Kidney (tissue), 14 donors: ENCODE results near the gene ZMAT3. TPM values are rescaled to one million over a fixed set of nuclear protein-coding genes. Genes with fewer than 3 reads are reported as not detected.

Experiments
- DNase-seq, 5 donors: peaks; one replicate each; pipeline ENCODE4 v3.0.0-alpha.2; 2013 to 2020
- FAIRE-seq: peaks from 2 replicates; lab custom pipeline; 2012; peaks lifted over from hg19 to GRCh38; lab: Jason Lieb, UNC
- H3K27ac ChIP-seq, 2 donors: one replicate each; pipeline ENCODE4 v1.7.0; 2013; ENCODE audit warnings: low read depth in 2 of 2, low read length in 2 of 2, inconsistent platforms in 1 of 2
- H3K27me3 ChIP-seq: one replicate; pipeline ENCODE4 v1.7.1; 2013; ENCODE audit warnings: low read length, inconsistent platforms; ENCODE audit not compliant: control insufficient read depth, insufficient read depth
- H3K36me3 ChIP-seq, 3 donors: one replicate each; pipeline versions ENCODE4 v1.7.0 to v1.7.1; 2013; ENCODE audit warnings: low read length in 3 of 3, control low read depth in 1 of 3, inconsistent platforms in 1 of 3; ENCODE audit not compliant: insufficient read depth in 3 of 3, control insufficient read depth in 2 of 3
- H3K4me1 ChIP-seq, 3 donors: one replicate each; pipeline versions ENCODE4 v1.7.0 to v1.7.1; 2013; ENCODE audit warnings: low read length in 3 of 3, inconsistent platforms in 1 of 3, low read depth in 1 of 3; ENCODE audit not compliant: control insufficient read depth in 2 of 3, insufficient read depth in 2 of 3
- H3K4me3 ChIP-seq, 3 donors: one replicate each; pipeline versions ENCODE4 v1.7.0 to v1.8.1; 2013; ENCODE audit warnings: low read length in 3 of 3, control low read depth in 1 of 3, inconsistent platforms in 1 of 3
- H3K9ac ChIP-seq, 3 donors: one replicate each; pipeline versions ENCODE4 v1.7.0 to v1.7.1; 2013; ENCODE audit warnings: low read length in 3 of 3, control low read depth in 1 of 3, inconsistent platforms in 1 of 3
- H3K9me3 ChIP-seq, 3 donors: one replicate each; pipeline versions ENCODE4 v1.7.0 to v1.7.1; 2013; ENCODE audit warnings: low read length in 3 of 3, control low read depth in 1 of 3, inconsistent platforms in 1 of 3; ENCODE audit not compliant: control insufficient read depth in 2 of 3, insufficient read depth in 1 of 3
- CTCF ChIP-seq: IDR thresholded peaks from 3 replicates; pipeline ENCODE4 v1.5.1; 2012; ENCODE audit warnings: mild to moderate bottlenecking, moderate library complexity, borderline replicate concordance; ENCODE audit not compliant: insufficient read depth; ENCODE audit errors: extremely low read depth
- intact Hi-C: fragments of 100-400 bp; cut with DNase I; formaldehyde crosslinking; loops from one replicate; pipeline ENCODE4 v1.11.1; 2022
- polyA plus RNA-seq: library from polyadenylated mRNA; stranded (reverse); fragments of 350-450 nt; fragmentation: Illumina TruSeq; extraction: RNeasy Lipid Tissue Mini Kit (QIAGEN cat#74804); gene quantifications from one replicate; pipeline ENCODE4 v1.2.3, GENCODE V29; 2014; ENCODE audit warnings: low read depth, low replicate concordance; ENCODE audit not compliant: insufficient read depth
- total RNA-seq: library from RNA; stranded (reverse); fragmentation: NEBNext Ultra II Directional; extraction: Animal tissue kit (Norgen Biotek cat#: 25700); gene quantifications from one replicate; pipeline ENCODE4 v1.2.1, GENCODE V29; 2021
- donor health status: control.
- donor health status: control.
- donor health status: control.
- donor health status: control.
- donor health status: control.
- donor health status: DM: yes; HTN: yes; CAD: no.
- donor health status: Normal renal cell carcinoma (clear cell type).

ZMAT3 gene
- total and polyA plus RNA-seq, 2 donors from 2014 or later, result 4.2 to 26.1 TPM

- H3K9ac ChIP-seq, result no peak overlapping the region
- TF ChIP-seq CTCF, result no peak
- FAIRE-seq, result no peak
- no peak overlapping the region for H3K4me3 ChIP-seq
- intact Hi-C loops, result no loop called here
- no peaks in the 10 kb centered on the region for H3K27me3 ChIP-seq
- H3K9me3 ChIP-seq, result no peaks in the 10 kb centered on the region
- no peaks in the 10 kb centered on the region for H3K4me1 ChIP-seq
- no peak overlapping the region for H3K27ac ChIP-seq
- no peaks in the 10 kb centered on the region for H3K36me3 ChIP-seq
- DNase-seq, result no peak
These were observed 4.8 kb upstream of the ZMAT3 start for GRCh38 chr3:179076243-179077027.

GRCh38 chr3:179074656-179075055 lies 3.0 kb upstream of the ZMAT3 start:
- DNase-seq, result no peak
- no peak for TF ChIP-seq CTCF
- H3K4me3 ChIP-seq, result no peak overlapping the region
- no peak overlapping the region for H3K9ac ChIP-seq
- no peaks in the 10 kb centered on the region for H3K36me3 ChIP-seq
- no peak for FAIRE-seq
- H3K27me3 ChIP-seq, result no peaks in the 10 kb centered on the region
- no peaks in the 10 kb centered on the region for H3K4me1 ChIP-seq
- no peak overlapping the region for H3K27ac ChIP-seq
- intact Hi-C loops, result no loop called here
- H3K9me3 ChIP-seq, result no peaks in the 10 kb centered on the region

GRCh38 chr3:179073816-179074215 lies 2.2 kb upstream of the ZMAT3 start:
- Histone ChIP-seq H3K9me3 (no peaks in the 10 kb centered on the region), H3K4me3 (no peak overlapping the region), H3K36me3 (no peaks in the 10 kb centered on the region), H3K27me3 (no peaks in the 10 kb centered on the region), H3K9ac (no peak overlapping the region), H3K27ac (no peak overlapping the region), H3K4me1 (no peaks in the 10 kb centered on the region)
- intact Hi-C loops, result no loop called here
- no peak for DNase-seq
- no peak for FAIRE-seq
- no peak for TF ChIP-seq CTCF

- H3K9ac ChIP-seq, result peak overlapping the region; percentile 34 to 90 (median 87)
- FAIRE-seq, result no peak
- no peaks in the 10 kb centered on the region for H3K4me1 ChIP-seq
- H3K9me3 ChIP-seq, result no peaks in the 10 kb centered on the region
- DNase-seq, result peak in 2 of 5 donors; percentile 58 to 67
- no peaks in the 10 kb centered on the region for H3K27me3 ChIP-seq
- peaks cover 0 to under 1% (median 0%) of the 10 kb centered on the region in 3 donors for H3K36me3 ChIP-seq
- peak overlapping the region; percentile 56 to 96 (median 89) for H3K4me3 ChIP-seq
- intact Hi-C loops, result no loop called here
- no peak for TF ChIP-seq CTCF
- H3K27ac ChIP-seq, result peak overlapping the region; percentile 76 to 82
These were observed 460 bp upstream of the ZMAT3 start for GRCh38 chr3:179072100-179072438.
